SU-DHL-6 (cell line): Measurements from ENCODE around the gene TNFAIP1.

Experiments
- H2AFZ ChIP-seq: fragments of 200-600 bp; sonication (generic); 2 replicates; pipeline ENCODE4 v1.6.1; 2014; ENCODE audit warnings: low read depth, mild to moderate bottlenecking, moderate library complexity, mixed read lengths, antibody characterized with exemption, low read length; ENCODE audit not compliant: severe bottlenecking
- H3F3A ChIP-seq: fragments of 200-600 bp; shearing (Covaris generic); 2 replicates; pipeline ENCODE4 v1.6.0; 2016; ENCODE audit warnings: antibody characterized with exemption, mild to moderate bottlenecking; ENCODE audit not compliant: insufficient read depth
- H3K27ac ChIP-seq: fragments of 200-600 bp; sonication (generic); 2 replicates; pipeline ENCODE4 v1.5.1; 2016; ENCODE audit warnings: low read depth, mild to moderate bottlenecking, low read length, moderate library complexity, mixed read lengths
- H3K27me3 ChIP-seq: fragments of 200-600 bp; sonication (generic), shearing (Covaris generic); 2 replicates; pipeline ENCODE4 v1.6.0; 2014; ENCODE audit warnings: mild to moderate bottlenecking, low read length
- H3K36me3 ChIP-seq: fragments of 200-600 bp; sonication (generic); 2 replicates; pipeline ENCODE4 v1.6.1; 2014; ENCODE audit warnings: mild to moderate bottlenecking, low read length, mixed read lengths
- H3K4me2 ChIP-seq: fragments of 300-600, 200-600 bp; shearing (Covaris generic), sonication (generic); 2 replicates; pipeline ENCODE4 v1.6.0; 2014; ENCODE audit warnings: low read length, low read depth, mild to moderate bottlenecking; ENCODE audit not compliant: poor library complexity, severe bottlenecking
- H3K4me3 ChIP-seq: fragments of 200-600 bp; sonication (generic); 2 replicates; pipeline ENCODE4 v1.5.1; 2014; ENCODE audit warnings: antibody characterized with exemption, low read length, mild to moderate bottlenecking, mixed read lengths; ENCODE audit not compliant: insufficient read depth, poor library complexity, severe bottlenecking
- H3K79me2 ChIP-seq: fragments of 200-600 bp; sonication (generic); 2 replicates; pipeline ENCODE4 v1.6.1; 2014; ENCODE audit warnings: mild to moderate bottlenecking, low read length, moderate library complexity; ENCODE audit not compliant: insufficient read depth
- H3K9ac ChIP-seq: fragments of 200-600 bp; sonication (generic); 2 replicates; pipeline ENCODE4 v1.7.0; 2014; ENCODE audit warnings: mild to moderate bottlenecking, low read length
- H3K9me2 ChIP-seq: fragments of 200-600 bp; sonication (generic); replicated peaks from 2 replicates; pipeline ENCODE4 v1.6.1; 2014; ENCODE audit warnings: low read length; ENCODE audit not compliant: insufficient read depth
- H3K9me3 ChIP-seq: fragments of 200-600 bp; sonication (generic); 2 replicates; pipeline ENCODE4 v1.6.1; 2014; ENCODE audit warnings: low read length, mixed read lengths; ENCODE audit not compliant: insufficient read depth
- H4K20me1 ChIP-seq: fragments of 200-600 bp; sonication (generic); 2 replicates; pipeline ENCODE4 v1.6.1; 2014; ENCODE audit warnings: low read depth, mild to moderate bottlenecking, antibody characterized with exemption, low read length, moderate library complexity, mixed read lengths
- CTCF ChIP-seq: fragments of 200-600 bp; sonication (generic); IDR thresholded peaks from one replicate; pipeline ENCODE4 v1.5.1; 2017; ENCODE audit warnings: antibody characterized with exemption, mild to moderate bottlenecking, low read length, moderate library complexity; ENCODE audit not compliant: insufficient read depth, poor library complexity, severe bottlenecking
- EZH2phosphoT487 ChIP-seq: fragments of 200-600 bp; sonication (generic), shearing (Covaris generic); conservative IDR thresholded peaks from 2 replicates; pipeline ENCODE4 v1.6.1; 2018; ENCODE audit warnings: mild to moderate bottlenecking, antibody characterized with exemption, low read length, moderate library complexity, mixed read lengths

TNFAIP1 gene

GRCh38 chr17:28324267-28324745, 11.3 kb upstream of the TNFAIP1 start:
- Histone ChIP-seq H3K27me3 (no peaks in the 10 kb centered on the region), H3K36me3 (peaks cover 12% of the 10 kb centered on the region), H3K9me2 (no peaks in the 10 kb centered on the region), H4K20me1 (peaks cover 13% of the 10 kb centered on the region; the same call in 1 of the 2 replicates), H3K79me2 (peaks cover 66% of the 10 kb centered on the region), H3K9me3 (no peaks in the 10 kb centered on the region), H3K9ac (no peak overlapping the region), H3K27ac (no peak overlapping the region), H3K4me3 (no peak overlapping the region), H3F3A (no peaks in the 10 kb centered on the region), H2AFZ (no peak overlapping the region), H3K4me2 (no peak overlapping the region)
- no peak for TF ChIP-seq EZH2phosphoT487
- no peak for TF ChIP-seq CTCF

GRCh38 chr17:28324781-28325180, 10.8 kb upstream of the TNFAIP1 start:
- no peaks in the 10 kb centered on the region for H3K9me2 ChIP-seq
- H3K27me3 ChIP-seq: no peaks in the 10 kb centered on the region
- no peak overlapping the region for H3K27ac ChIP-seq
- no peak overlapping the region for H3K4me3 ChIP-seq
- H3K79me2 ChIP-seq: peaks cover 62% of the 10 kb centered on the region
- H3K9ac ChIP-seq: no peak overlapping the region
- H3K4me2 ChIP-seq: no peak overlapping the region
- H3K36me3 ChIP-seq: peaks cover 12% of the 10 kb centered on the region
- no peaks in the 10 kb centered on the region for H3K9me3 ChIP-seq
- H2AFZ ChIP-seq: no peak overlapping the region
- H3F3A ChIP-seq: no peaks in the 10 kb centered on the region
- TF ChIP-seq CTCF (no peak), EZH2phosphoT487 (no peak)
- peaks cover 13% of the 10 kb centered on the region; the same call in 1 of the 2 replicates for H4K20me1 ChIP-seq

GRCh38 chr17:28325211-28325610, 10.3 kb upstream of the TNFAIP1 start:
- Histone ChIP-seq H3K4me2 (no peak overlapping the region), H3K36me3 (peaks cover 12% of the 10 kb centered on the region), H3K27ac (no peak overlapping the region)

More at GRCh38 chr17:28325211-28325610, 10.3 kb upstream of the TNFAIP1 start:
- TF ChIP-seq EZH2phosphoT487 (no peak), CTCF (no peak)
- Histone ChIP-seq H3K9me2 (no peaks in the 10 kb centered on the region), H3F3A (no peaks in the 10 kb centered on the region), H4K20me1 (peaks cover 13% of the 10 kb centered on the region; the same call in 1 of the 2 replicates), H3K79me2 (peaks cover 57% of the 10 kb centered on the region), H2AFZ (no peak overlapping the region), H3K9me3 (no peaks in the 10 kb centered on the region), H3K9ac (no peak overlapping the region), H3K27me3 (no peaks in the 10 kb centered on the region), H3K4me3 (no peak overlapping the region)
